Spleen (tissue), 11 donors: Measurements from ENCODE around the gene LRMDA. TPM values are rescaled to one million over a fixed set of nuclear protein-coding genes. Genes with fewer than 3 reads are reported as not detected.

Experiments
- DNase-seq: peaks from one replicate; pipeline ENCODE4 v3.0.0-alpha.2; 2020
- H3K27ac ChIP-seq, 8 donors: fragments of 200-600 bp; sonication (generic) in 7 of 8; 1 replicate in 4 of 8; 2 replicates in 4 of 8; pipeline versions ENCODE4 v1.5.0 to v1.8.0; 2016 to 2021; ENCODE audit warnings: inconsistent platforms in 4 of 8, mild to moderate bottlenecking in 4 of 8, moderate library complexity in 1 of 8
- H3K27me3 ChIP-seq, 7 donors: fragments of 200-600 bp; sonication (generic) in 6 of 7; replicated peaks in 1 of 7; 1 replicate in 4 of 7; 2 replicates in 3 of 7; pipeline versions ENCODE4 v1.5.0 to v1.8.0; 2016 to 2021; ENCODE audit warnings: inconsistent platforms in 3 of 7, mild to moderate bottlenecking in 1 of 7
- H3K36me3 ChIP-seq, 6 donors: fragments of 200-600 bp; sonication (generic) in 5 of 6; 1 replicate in 4 of 6; 2 replicates in 2 of 6; pipeline versions ENCODE4 v1.5.0 to v1.8.0; 2016 to 2021; ENCODE audit warnings: inconsistent platforms in 2 of 6
- H3K4me1 ChIP-seq, 6 donors: fragments of 200-600 bp; sonication (generic) in 5 of 6; 1 replicate in 3 of 6; 2 replicates in 3 of 6; pipeline versions ENCODE4 v1.5.0 to v1.8.0; 2016 to 2021; ENCODE audit warnings: inconsistent platforms in 3 of 6
- H3K4me3 ChIP-seq, 8 donors: fragments of 200-600 bp; sonication (generic) in 7 of 8; 1 replicate in 4 of 8; 2 replicates in 4 of 8; pipeline versions ENCODE4 v1.5.0 to v1.8.0; 2016 to 2021; ENCODE audit warnings: inconsistent platforms in 4 of 8, mild to moderate bottlenecking in 4 of 8, moderate library complexity in 2 of 8
- H3K9me3 ChIP-seq, 8 donors: fragments of 200-600 bp; sonication (generic) in 7 of 8; 1 replicate in 4 of 8; 2 replicates in 4 of 8; pipeline versions ENCODE4 v1.5.0 to v1.8.0; 2016 to 2021; ENCODE audit warnings: inconsistent platforms in 4 of 8
- CTCF ChIP-seq, 11 experiments: fragments of 200-600 bp in 7 of 11; fragments of 450-650 bp in 4 of 11; sonication (generic) in 4 of 11; IDR thresholded peaks in 8 of 11; conservative IDR thresholded peaks in 3 of 11; 1 replicate in 7 of 11; 2 replicates in 4 of 11; pipeline versions ENCODE4 v1.4.0 to v1.8.0; 2016 to 2021; ENCODE audit warnings: antibody characterized with exemption in 11 of 11, inconsistent platforms in 4 of 11, mild to moderate bottlenecking in 1 of 11
- POLR2A ChIP-seq, 3 donors: fragments of 450-650 bp; IDR thresholded peaks; one replicate each; pipeline ENCODE4 v1.5.1; 2017; ENCODE audit warnings: antibody characterized with exemption in 3 of 3, mild to moderate bottlenecking in 1 of 3
- POLR2AphosphoS5 ChIP-seq, 3 donors: sonication (generic); formaldehyde crosslinking; IDR thresholded peaks; one replicate each; pipeline ENCODE4 v1.5.1; 2017; ENCODE audit warnings: antibody characterized with exemption in 3 of 3
- WGBS, 5 donors: extraction: QIAGEN DNeasy Blood & Tissue Kit in 3 of 5; methylation state at CpG; one replicate each; pipeline versions ENCODE4 v1.1.5 to v1.1.7; 2013 to 2018; 5-methylcytosine and 5-hydroxymethylcytosine counted together
- intact Hi-C: fragments of 100-400 bp; cut with DNase I; formaldehyde crosslinking; loops from one replicate; pipeline ENCODE4 v1.15.0; 2023; ENCODE audit warnings: low total_unique reads
- polyA plus RNA-seq, 3 donors: library from polyadenylated mRNA; stranded (reverse); fragments of 200-250 nt; gene quantifications; one replicate each; pipeline ENCODE4 v1.2.1, GENCODE V29; 2013
- total RNA-seq, 7 donors: library from RNA; depleted of rRNA in 3 of 7; stranded (reverse); fragments of >200 nt in 3 of 7; fragmentation: NEBNext Ultra II Directional in 4 of 7; extraction: Animal tissue kit (Norgen Biotek cat#: 25700) in 4 of 7; gene quantifications; one replicate each; pipeline versions ENCODE4 v1.1.0 to v1.2.1, GENCODE V29; 2016 to 2021
- donor health status: healthy with polysubstance abuse.
- donor health status: DM: no; HTN: no; CAD: no; lungs with moderate emphysema.
- donor health status: DM: no; HTN: no; CAD: no.
- donor health status: Bipolar disorder and iron deficiency.
- donor health status: healthy.
- donor health status: DM: no; HTN: no; CAD: no.
- donor health status: DM: yes; HTN: yes; CAD: no.

Gene LRMDA
- total and polyA plus RNA-seq, 10 donors: 7.3 to 46.6 (median 28.2) TPM

DNA sequence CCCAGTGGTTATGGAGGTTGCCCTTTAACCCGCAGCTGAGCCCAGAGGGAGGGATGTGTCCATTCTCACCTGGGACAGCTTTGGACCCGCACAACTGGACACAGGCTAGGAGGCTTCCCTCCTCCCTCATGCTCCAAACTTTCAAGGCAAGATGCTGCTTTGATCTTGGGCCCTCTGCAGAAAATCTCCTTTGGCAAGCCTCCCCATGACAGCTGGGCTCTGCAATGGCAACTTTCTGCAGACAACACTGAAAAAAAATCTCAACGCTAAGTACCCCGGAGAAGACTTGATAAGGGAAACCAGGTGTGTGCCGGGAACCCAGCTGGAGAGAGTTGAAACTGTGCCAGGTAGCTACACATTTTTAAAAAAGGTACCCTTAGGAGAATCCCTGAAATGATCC, 610.1 kb downstream of the LRMDA start:
- H3K4me3 ChIP-seq: no peak overlapping the region
- TF ChIP-seq CTCF (IDR thresholded peaks at IDR 0.05 in 8 of 11, conservative IDR thresholded peaks at IDR 0.05 in 3 of 11) (no peak), POLR2A (IDR thresholded peaks at IDR 0.05) (no peak), POLR2AphosphoS5 (IDR thresholded peaks at IDR 0.05) (no peak)
- peaks cover 0 to 11% (median 7%) of the 10 kb centered on the region in 8 donors for H3K9me3 ChIP-seq
- 90 to 97% (median 92%) methylated on average over 5 of the region's 5 CpGs for WGBS, 5 donors
- no peak overlapping the region for H3K27ac ChIP-seq
- peaks cover 0 to 6% (median 0%) of the 10 kb centered on the region in 6 donors for H3K36me3 ChIP-seq
- intact Hi-C loops: no loop called here
- H3K4me1 ChIP-seq: peaks cover 0 to 8% (median 0%) of the 10 kb centered on the region in 6 donors
- DNase-seq: no peak
- no peaks in the 10 kb centered on the region for H3K27me3 ChIP-seq

- no peak for DNase-seq
- Histone ChIP-seq H3K36me3 (peaks cover 0 to 6% (median 0%) of the 10 kb centered on the region in 6 donors), H3K4me3 (no peak overlapping the region), H3K4me1 (peaks cover 0 to 6% (median 0%) of the 10 kb centered on the region in 6 donors), H3K27ac (no peak overlapping the region), H3K9me3 (peaks cover 0 to 9% (median 7%) of the 10 kb centered on the region in 8 donors), H3K27me3 (no peaks in the 10 kb centered on the region)
- intact Hi-C loops: no loop called here
- TF ChIP-seq CTCF (IDR thresholded peaks at IDR 0.05 in 8 of 11, conservative IDR thresholded peaks at IDR 0.05 in 3 of 11): no peak
- TF ChIP-seq POLR2AphosphoS5 (IDR thresholded peaks at IDR 0.05): no peak
- no peak for TF ChIP-seq POLR2A (IDR thresholded peaks at IDR 0.05)
- WGBS, 5 donors: 88 to 96% (median 92%) methylated on average over 2 of the region's 2 CpGs
Observed at GRCh38 chr10:76043261-76043660, 611.8 kb downstream of the LRMDA start.

GRCh38 chr10:76044751-76045150, 613.3 kb downstream of the LRMDA start:
- Histone ChIP-seq H3K36me3 (no peaks in the 10 kb centered on the region), H3K4me1 (peaks cover 0 to 6% (median 0%) of the 10 kb centered on the region in 6 donors), H3K4me3 (no peak overlapping the region), H3K27me3 (no peaks in the 10 kb centered on the region), H3K9me3 (no peaks in the 10 kb centered on the region), H3K27ac (no peak overlapping the region)
- DNase-seq: no peak
- intact Hi-C loops: no loop called here
- no peak for TF ChIP-seq POLR2A (IDR thresholded peaks at IDR 0.05)
- TF ChIP-seq POLR2AphosphoS5 (IDR thresholded peaks at IDR 0.05): no peak
- TF ChIP-seq CTCF (IDR thresholded peaks at IDR 0.05 in 8 of 11, conservative IDR thresholded peaks at IDR 0.05 in 3 of 11): no peak

GRCh38 chr10:76045174-76045573, 613.8 kb downstream of the LRMDA start:
- Histone ChIP-seq H3K27me3 (no peaks in the 10 kb centered on the region), H3K4me3 (no peak overlapping the region), H3K4me1 (peaks cover 0 to 6% (median 0%) of the 10 kb centered on the region in 6 donors), H3K9me3 (no peaks in the 10 kb centered on the region), H3K36me3 (no peaks in the 10 kb centered on the region), H3K27ac (no peak overlapping the region)
- TF ChIP-seq CTCF (IDR thresholded peaks at IDR 0.05 in 8 of 11, conservative IDR thresholded peaks at IDR 0.05 in 3 of 11) (no peak), POLR2AphosphoS5 (IDR thresholded peaks at IDR 0.05) (no peak), POLR2A (IDR thresholded peaks at IDR 0.05) (no peak)
- DNase-seq: no peak
- intact Hi-C loops: no loop called here
- 91 to 100% (median 93%) methylated on average over 1 of the region's 1 CpG for WGBS, 5 donors
